G401 (cell line): ENCODE results near the gene HDAC9. TPM values are rescaled to one million over a fixed set of nuclear protein-coding genes. Genes with fewer than 3 reads are reported as not detected.

Experiments
- DNase-seq: peaks from one replicate; pipeline ENCODE4 v3.0.0-alpha.2; 2015; ENCODE audit warnings: low spot score
- in situ Hi-C: cut with HindIII; loops from 2 replicates; pipeline ENCODE4 v1.10.0; 2016; ENCODE audit warnings: low sequenced_read_pairs, mixed read lengths
- total RNA-seq: library from RNA; depleted of rRNA; stranded (reverse); fragments of >200 nt; shearing (Covaris generic); gene quantifications from 2 replicates; pipeline ENCODE4 v1.2.3, GENCODE V29; 2014

HDAC9 gene
- total RNA-seq, 1 experiment from 2014 or later: 5.6 TPM

DNA sequence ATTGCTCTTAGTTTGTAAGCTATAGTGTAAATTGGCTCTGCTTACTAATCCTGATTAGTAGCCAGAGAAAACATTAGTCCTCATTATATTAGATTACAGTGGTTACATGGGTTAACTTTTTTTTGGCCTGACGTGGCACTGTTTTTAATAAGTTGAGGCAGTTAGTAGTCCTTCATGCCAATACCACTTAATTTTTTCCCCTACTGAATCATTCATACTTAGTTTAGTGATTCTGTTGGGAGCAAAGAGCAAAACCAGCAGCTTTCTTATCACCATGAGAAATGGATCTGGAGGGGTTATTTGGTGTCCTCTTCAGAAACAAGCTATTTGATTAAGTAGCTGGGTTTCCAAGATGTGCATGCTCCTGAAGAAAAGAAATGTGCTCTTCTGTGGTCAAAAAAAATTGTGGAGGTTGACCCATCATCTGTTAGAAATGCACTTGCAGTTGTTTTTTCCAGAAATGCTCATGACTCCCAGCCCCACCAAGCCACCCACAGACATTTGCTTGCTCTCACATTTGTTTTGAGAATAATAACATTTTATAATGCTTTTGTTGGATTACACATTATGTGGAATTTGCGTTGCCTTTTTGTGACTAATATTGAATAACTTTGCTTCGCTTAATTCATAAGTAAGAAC, 258.5 kb downstream of the HDAC9 start:
- no peak for DNase-seq
- in situ Hi-C loops: no loop called here

GRCh38 chr7:18754766-18755165, 259.2 kb downstream of the HDAC9 start:
- no peak for DNase-seq
- in situ Hi-C loops: no loop called here

DNA sequence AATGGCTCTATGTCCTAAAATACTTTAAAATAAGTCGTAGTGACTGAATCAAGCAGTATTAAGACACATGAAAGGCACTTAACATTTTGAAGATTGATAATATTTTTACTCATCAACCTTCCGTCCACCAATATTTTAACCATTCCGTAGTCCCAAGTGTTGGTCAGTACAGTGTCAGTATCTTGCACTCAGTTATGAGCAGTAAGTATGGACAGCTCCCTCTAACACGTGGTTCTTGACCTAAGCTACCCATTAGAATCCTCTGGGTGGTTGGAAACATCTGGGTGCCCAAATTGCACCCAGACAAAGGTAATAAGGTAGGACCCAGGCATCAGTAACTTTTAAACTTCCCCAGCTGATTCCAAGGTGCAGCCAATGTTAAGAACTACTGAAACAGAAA, 260.2 kb downstream of the HDAC9 start:
- DNase-seq: no peak
- in situ Hi-C loops: no loop called here

DNA sequence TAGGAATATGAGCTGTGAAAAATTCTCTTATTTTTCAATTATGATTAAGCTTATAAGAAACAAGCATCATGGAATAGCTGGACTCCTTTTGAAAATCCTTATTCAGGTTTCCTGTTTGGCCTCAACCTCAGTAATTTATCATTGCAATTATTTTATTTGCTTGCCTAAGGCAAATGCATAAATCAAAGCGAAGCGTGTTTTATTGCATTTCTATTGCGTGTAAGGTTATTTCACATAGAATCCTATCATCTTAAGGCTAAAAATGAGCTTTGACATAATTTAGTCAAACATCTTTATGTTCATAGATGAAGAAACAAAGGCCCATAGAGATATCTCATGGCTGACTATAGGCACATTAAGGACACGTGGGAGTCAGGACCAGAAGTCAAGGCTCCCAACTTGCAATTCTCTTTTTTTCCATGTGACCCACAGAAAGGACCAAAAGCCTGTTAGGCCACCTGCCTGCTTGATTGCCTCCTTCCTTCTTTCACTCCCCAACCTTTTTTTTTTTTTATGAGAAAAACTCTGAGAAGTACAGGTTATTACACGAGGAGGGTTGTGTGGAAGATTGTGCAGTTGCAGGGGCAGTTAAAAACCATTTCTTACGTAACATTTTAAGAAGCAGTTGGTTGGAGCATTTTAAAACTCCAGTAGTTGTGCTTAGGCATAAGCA, 261.0 kb downstream of the HDAC9 start:
- in situ Hi-C loops: no loop called here
- no peak for DNase-seq

DNA sequence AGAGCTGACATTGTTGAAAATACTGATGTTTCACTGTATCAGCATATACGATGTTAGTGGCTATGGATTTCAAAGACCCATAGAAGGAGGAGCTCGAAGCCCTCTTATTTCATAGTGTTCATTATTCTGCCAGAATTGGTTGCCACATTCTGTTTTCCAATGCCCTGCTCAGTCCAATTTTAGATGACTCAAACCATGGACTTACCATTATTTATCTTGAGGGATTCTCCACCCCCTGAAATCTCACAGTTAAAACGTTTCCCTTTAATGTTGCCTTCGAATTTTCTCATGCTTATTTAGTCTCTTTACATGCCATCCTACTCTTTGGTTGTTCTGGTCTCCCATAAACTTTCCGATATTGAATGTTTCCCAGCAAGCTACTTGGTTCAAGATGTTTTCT, 264.5 kb downstream of the HDAC9 start:
- in situ Hi-C loops: no loop called here
- no peak for DNase-seq

DNA sequence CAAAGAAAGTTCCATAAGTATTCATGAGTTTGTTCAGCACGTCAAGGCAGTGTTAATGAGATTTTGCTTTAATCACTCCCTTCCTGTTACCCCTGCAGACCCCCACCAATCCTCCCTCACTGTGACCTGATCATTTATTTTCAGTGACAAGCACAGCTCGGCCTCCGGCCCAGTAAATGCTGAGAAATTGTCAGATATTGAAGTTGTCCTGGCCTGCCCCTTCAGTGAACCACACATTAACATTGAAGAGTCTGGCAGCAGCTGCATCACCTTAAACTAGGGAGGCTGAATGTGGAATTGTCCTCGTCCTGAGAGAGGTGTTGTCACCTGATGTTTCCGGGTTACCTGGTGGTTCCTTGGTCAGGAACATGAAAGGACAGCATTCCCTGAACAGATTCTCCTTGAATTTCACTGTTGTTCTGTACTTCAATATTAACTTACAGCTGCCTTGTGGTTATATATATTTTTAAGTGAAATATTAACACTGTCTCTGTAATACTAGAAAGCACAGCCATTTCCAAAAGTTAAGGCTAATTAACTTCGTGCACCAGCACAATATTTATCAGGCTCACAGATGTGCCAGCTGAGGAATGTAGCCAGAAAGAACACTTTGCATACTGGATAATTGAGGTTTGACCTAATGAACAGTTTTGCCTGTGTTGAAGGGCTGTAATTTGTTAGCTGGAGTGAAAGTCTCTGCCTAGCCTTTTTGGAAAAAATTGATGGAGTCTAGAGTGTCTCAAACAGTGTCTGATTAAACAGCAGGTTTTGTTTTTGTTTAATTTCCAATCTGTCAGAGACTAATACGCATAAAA, 265.3 kb downstream of the HDAC9 start:
- in situ Hi-C loops: no loop called here
- no peak for DNase-seq

- in situ Hi-C loops: no loop called here
- DNase-seq: no peak
Measured at GRCh38 chr7:18762189-18762588, 266.6 kb downstream of the HDAC9 start.

GRCh38 chr7:18768256-18768655, 272.7 kb downstream of the HDAC9 start:
- no peak for DNase-seq
- in situ Hi-C loops: no loop called here

DNA sequence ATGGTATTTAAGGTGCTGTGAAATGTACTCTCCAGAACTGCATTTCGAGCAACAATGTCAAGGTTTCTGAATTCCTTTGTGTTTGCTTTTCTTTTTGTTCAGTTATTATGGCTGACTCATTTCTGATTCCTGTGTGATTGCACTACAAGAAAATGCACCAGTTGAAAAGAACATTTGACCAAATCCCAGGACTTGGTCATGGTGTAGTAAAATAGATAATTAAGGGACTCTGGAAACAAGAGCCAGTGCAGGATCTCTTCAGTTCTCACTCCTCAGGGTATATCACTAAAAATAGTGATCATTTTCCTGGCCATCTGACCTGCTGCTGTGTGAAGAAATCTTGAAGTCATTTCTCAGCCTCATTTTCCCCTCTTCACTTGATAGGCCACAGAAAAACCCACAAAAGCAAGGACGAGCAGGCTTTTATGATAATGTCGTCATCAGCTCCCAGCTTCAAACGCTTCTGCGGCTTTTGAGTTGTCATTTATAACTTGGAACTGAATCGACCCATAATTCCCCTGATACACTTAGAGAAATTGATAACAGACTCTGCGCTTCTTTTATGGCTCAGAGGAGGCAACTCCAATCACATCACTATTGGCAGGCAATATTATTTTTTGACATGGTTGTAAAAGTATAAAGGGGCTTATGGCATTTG, 274.7 kb downstream of the HDAC9 start:
- no peak for DNase-seq

GRCh38 chr7:18770822-18771221, 275.3 kb downstream of the HDAC9 start:
- in situ Hi-C loops: no loop called here
- DNase-seq: no peak

More for the DNA sequence above, 274.7 kb downstream of the HDAC9 start:
- in situ Hi-C loops: no loop called here

- DNase-seq: no peak
- in situ Hi-C loops: no loop called here
Measured at GRCh38 chr7:18771834-18772566, 276.5 kb downstream of the HDAC9 start.

DNA sequence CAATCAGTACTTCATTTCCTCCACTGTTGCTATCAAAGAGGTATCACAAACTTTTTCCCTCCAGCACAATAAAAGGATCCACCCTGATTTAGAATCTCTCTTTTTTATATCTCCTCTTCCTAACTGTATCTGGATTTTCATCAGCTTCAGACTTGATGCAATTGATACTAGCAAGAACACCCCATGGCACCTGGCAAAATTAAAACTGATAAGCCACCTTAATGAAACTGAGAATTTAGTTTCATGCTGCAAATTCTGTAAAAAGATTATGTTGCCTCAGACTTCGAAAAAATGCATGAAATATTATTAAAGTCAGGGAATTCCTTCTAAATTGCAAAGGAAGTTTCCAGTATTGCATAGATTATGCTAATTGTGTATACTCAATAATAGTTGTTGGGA, 277.0 kb downstream of the HDAC9 start:
- in situ Hi-C loops: no loop called here
- no peak for DNase-seq

DNA sequence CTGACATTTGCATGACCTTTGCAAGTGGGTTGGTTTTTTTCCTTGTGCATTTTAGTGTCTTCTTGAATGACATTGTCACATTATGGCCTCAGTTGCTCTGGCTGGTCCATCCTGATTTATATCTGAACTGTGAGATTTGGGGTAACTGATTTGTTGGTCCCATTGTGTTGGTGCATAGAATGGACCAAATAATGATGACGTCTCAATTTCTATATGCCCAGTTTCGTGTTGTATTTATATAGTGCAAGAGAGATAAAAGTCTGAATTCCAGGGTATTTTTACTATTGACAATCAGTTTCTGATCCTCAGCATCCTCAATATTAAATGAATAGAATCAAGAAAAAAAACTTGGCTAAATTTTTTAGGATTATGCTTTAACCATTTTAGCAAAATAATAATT, 281.8 kb downstream of the HDAC9 start:
- in situ Hi-C loops: no loop called here

DNA sequence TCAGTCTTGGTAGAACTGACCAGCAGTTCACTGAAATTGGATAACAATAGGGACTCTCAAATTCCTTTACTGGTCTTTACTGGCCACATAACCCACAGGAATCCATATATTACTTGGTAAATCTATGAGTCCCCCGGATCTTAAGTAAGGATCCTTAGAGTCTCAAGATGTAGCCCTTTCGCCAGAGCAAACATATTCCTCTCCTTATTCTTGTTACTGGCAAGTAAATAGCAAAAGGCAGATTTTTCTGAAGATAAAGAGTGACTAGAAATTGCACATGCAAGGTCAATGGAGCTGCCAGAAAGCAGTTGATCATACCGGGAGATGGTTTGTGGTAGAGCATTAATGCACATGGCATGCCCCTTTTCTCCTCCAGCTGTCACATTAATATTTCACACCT, 283.0 kb downstream of the HDAC9 start:
- in situ Hi-C loops: no loop called here

More for the DNA sequence above, 281.8 kb downstream of the HDAC9 start:
- no peak for DNase-seq

DNA sequence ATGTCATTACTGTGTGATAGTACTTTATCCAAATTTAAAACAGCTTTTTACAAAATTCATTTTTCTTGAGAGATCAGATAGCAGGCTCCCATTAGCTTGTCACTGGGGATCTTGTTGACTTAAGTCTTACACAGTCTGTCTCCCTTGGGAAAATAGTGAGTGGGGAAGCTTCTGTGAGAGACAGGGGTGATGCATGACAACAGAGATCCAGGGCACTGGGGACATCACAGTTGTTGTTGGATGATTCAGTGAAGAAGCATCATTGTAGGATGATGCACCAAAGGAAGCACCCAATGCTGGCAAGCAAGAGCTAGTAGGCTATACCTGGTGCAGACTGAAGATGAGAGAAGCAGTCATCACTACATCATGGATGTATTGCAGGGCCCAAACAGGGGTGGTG, 284.7 kb downstream of the HDAC9 start:
- in situ Hi-C loops: no loop called here
- no peak for DNase-seq

More for the DNA sequence above, 283.0 kb downstream of the HDAC9 start:
- DNase-seq: no peak

- DNase-seq: no peak
- in situ Hi-C loops: no loop called here
Measured at GRCh38 chr7:18780938-18781337, 285.4 kb downstream of the HDAC9 start.

DNA sequence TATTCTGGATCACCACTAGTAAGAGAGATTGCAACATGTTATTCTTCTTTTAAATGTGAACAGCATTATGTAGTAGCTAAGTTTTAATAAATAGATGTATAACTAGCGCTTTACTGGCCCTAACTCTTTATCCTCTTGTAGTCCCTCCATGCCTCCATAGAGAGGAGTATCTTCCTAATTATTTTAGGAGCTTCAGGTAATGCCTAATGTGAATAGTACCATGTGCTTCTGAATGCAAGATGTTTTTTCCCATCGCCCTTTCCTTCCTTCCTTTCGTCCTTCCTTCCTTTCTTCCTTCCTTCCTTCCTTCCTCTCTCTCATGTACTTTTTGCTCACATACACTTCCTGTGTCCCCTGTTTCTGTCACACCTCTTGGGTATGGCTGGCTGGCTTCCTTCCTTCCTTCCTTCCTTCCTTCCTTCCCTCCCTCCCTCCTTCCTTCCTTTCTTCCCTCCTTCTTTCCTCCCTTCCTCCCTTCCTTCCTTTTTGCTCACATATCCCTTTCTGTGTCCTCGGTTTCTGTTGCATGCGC, 290.7 kb downstream of the HDAC9 start:
- DNase-seq: no peak
- in situ Hi-C loops: no loop called here

DNA sequence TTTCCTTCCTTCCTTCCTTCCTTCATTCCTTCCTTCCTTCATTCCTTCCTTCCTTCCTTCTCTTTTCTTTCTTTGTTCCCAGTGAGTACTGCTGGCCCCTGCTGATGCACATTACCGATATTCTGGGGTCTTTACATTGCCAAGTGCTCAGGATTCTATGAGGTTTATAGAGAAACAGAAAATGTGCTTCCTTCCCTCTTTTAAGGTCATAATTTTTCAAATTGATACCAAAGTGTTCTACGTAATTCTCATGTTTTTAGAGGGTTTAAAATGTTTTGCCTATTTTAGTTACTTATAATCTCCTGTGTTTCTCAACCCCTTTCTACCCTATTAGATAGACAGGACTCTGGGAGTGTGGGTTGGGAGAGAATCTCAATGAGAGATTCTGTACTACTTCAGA, 291.2 kb downstream of the HDAC9 start:
- in situ Hi-C loops: no loop called here
- DNase-seq: no peak

DNA sequence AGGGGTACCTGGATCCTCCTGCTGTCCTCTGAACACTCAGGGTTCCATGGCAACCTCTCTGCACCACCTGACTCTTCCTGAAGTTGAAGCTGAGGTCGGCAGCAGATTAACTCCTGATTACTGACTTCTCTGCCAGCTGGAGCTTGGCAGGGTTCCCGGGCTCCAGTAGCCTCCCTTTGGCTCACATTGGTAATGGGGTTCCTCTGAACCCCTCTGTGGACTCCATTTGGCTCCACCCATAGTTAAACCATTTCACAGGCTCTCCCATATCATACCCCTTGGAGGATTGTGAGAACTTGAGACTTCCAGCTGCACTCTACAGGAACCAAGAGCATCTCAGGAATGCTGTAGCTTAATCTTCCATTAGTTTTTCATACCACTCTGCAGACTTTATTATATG, 292.5 kb downstream of the HDAC9 start:
- no peak for DNase-seq

More for the DNA sequence above, 292.5 kb downstream of the HDAC9 start:
- in situ Hi-C loops: no loop called here
